Activated naive CD8-positive, alpha-beta T cell treated with anti-CD3 and anti-CD28 coated beads, Interleukin-2, amount 50 U/mL, for 24 hours (primary cell): Measurements from ENCODE around the gene SCNN1B.
"Not testable (repeated sequence)": the region's sequence is repeated elsewhere in the genome, so short reads cannot be mapped to it uniquely, and the experiment has no call there.

ENCODE experiments used
- ATAC-seq: fragments of 150-1000 bp; cut with Tn5 transposase; one replicate; pipeline ENCODE4 v1.10.0; 2021
- DNase-seq: peaks from one replicate; pipeline ENCODE4 v3.0.0; 2021
- H3K27ac Mint-ChIP-seq: one replicate; pipeline ENCODE4 v1.8.0; 2021; ENCODE audit warnings: mild to moderate bottlenecking, mixed read lengths
- H3K27me3 Mint-ChIP-seq: one replicate; pipeline ENCODE4 v1.8.0; 2021; ENCODE audit warnings: mixed read lengths
- H3K36me3 Mint-ChIP-seq: one replicate; pipeline ENCODE4 v1.8.0; 2021; ENCODE audit warnings: low read depth, mixed read lengths
- H3K4me1 Mint-ChIP-seq: one replicate; pipeline ENCODE4 v1.8.0; 2021; ENCODE audit warnings: mixed read lengths
- H3K4me3 Mint-ChIP-seq: one replicate; pipeline ENCODE4 v1.8.0; 2021; ENCODE audit warnings: mild to moderate bottlenecking, moderate library complexity, mixed read lengths
- H3K9me3 Mint-ChIP-seq: one replicate; pipeline ENCODE4 v1.8.0; 2021; ENCODE audit warnings: mixed read lengths

The SCNN1B gene

GRCh38 chr16:23279721-23280153, 22.4 kb upstream of the SCNN1B start:
- Mint-ChIP-seq H3K27ac (no peak overlapping the region), H3K4me3 (no peak overlapping the region), H3K36me3 (no peaks in the 10 kb centered on the region), H3K27me3 (peaks cover 37% of the 10 kb centered on the region), H3K9me3 (peaks cover 1% of the 10 kb centered on the region), H3K4me1 (no peaks in the 10 kb centered on the region)
- ATAC-seq (no peak), DNase-seq (no peak)

GRCh38 chr16:23280483-23280967, 21.6 kb upstream of the SCNN1B start:
- DNase-seq (no peak), ATAC-seq (no peak)
- H3K27ac Mint-ChIP-seq = no peak overlapping the region
- H3K36me3 Mint-ChIP-seq = no peaks in the 10 kb centered on the region
- no peaks in the 10 kb centered on the region for H3K9me3 Mint-ChIP-seq
- peaks cover 34% of the 10 kb centered on the region for H3K27me3 Mint-ChIP-seq
- no peaks in the 10 kb centered on the region for H3K4me1 Mint-ChIP-seq
- no peak overlapping the region for H3K4me3 Mint-ChIP-seq

- Mint-ChIP-seq H3K4me3 (no peak overlapping the region), H3K27me3 (peaks cover 23% of the 10 kb centered on the region), H3K36me3 (no peaks in the 10 kb centered on the region), H3K4me1 (no peaks in the 10 kb centered on the region), H3K9me3 (no peaks in the 10 kb centered on the region), H3K27ac (no peak overlapping the region)
- DNase-seq = no peak
- no peak for ATAC-seq
Observed at GRCh38 chr16:23282568-23282967, 19.5 kb upstream of the SCNN1B start.

GRCh38 chr16:23283571-23283970, 18.5 kb upstream of the SCNN1B start:
- DNase-seq = no peak
- no peak for ATAC-seq
- H3K9me3 Mint-ChIP-seq = no peaks in the 10 kb centered on the region
- H3K4me1 Mint-ChIP-seq = no peaks in the 10 kb centered on the region
- H3K4me3 Mint-ChIP-seq = no peak overlapping the region
- H3K27me3 Mint-ChIP-seq = peaks cover 23% of the 10 kb centered on the region
- no peaks in the 10 kb centered on the region for H3K36me3 Mint-ChIP-seq
- no peak overlapping the region for H3K27ac Mint-ChIP-seq

- ATAC-seq (no peak), DNase-seq (no peak)
- no peaks in the 10 kb centered on the region for H3K36me3 Mint-ChIP-seq
- no peak overlapping the region for H3K4me3 Mint-ChIP-seq
- no peaks in the 10 kb centered on the region for H3K4me1 Mint-ChIP-seq
- H3K27ac Mint-ChIP-seq = no peak overlapping the region
- H3K27me3 Mint-ChIP-seq = peaks cover 23% of the 10 kb centered on the region
- no peaks in the 10 kb centered on the region for H3K9me3 Mint-ChIP-seq
Observed at GRCh38 chr16:23284584-23284983, 17.5 kb upstream of the SCNN1B start.

GRCh38 chr16:23286131-23286532, 16.0 kb upstream of the SCNN1B start:
- H3K27ac Mint-ChIP-seq = no peak overlapping the region
- no peaks in the 10 kb centered on the region for H3K36me3 Mint-ChIP-seq
- DNase-seq (no peak), ATAC-seq (no peak)
- H3K4me1 Mint-ChIP-seq = no peaks in the 10 kb centered on the region
- no peak overlapping the region for H3K4me3 Mint-ChIP-seq
- H3K27me3 Mint-ChIP-seq = peaks cover 13% of the 10 kb centered on the region
- H3K9me3 Mint-ChIP-seq = no peaks in the 10 kb centered on the region

GRCh38 chr16:23288209-23288608, 13.9 kb upstream of the SCNN1B start:
- no peak overlapping the region for H3K27ac Mint-ChIP-seq
- ATAC-seq = no peak
- H3K4me3 Mint-ChIP-seq = no peak overlapping the region
- no peak for DNase-seq
- H3K27me3 Mint-ChIP-seq = peaks cover 2% of the 10 kb centered on the region
- H3K36me3 Mint-ChIP-seq = no peaks in the 10 kb centered on the region
- no peaks in the 10 kb centered on the region for H3K9me3 Mint-ChIP-seq
- H3K4me1 Mint-ChIP-seq = peaks cover 2% of the 10 kb centered on the region

GRCh38 chr16:23288726-23289512, 13.2 kb upstream of the SCNN1B start:
- DNase-seq (no peak), ATAC-seq (no peak)
- H3K4me3 Mint-ChIP-seq = no peak overlapping the region
- no peaks in the 10 kb centered on the region for H3K9me3 Mint-ChIP-seq
- H3K4me1 Mint-ChIP-seq = peaks cover 2% of the 10 kb centered on the region
- no peaks in the 10 kb centered on the region for H3K36me3 Mint-ChIP-seq
- no peak overlapping the region for H3K27ac Mint-ChIP-seq
- peaks cover 6% of the 10 kb centered on the region for H3K27me3 Mint-ChIP-seq

GRCh38 chr16:23290189-23291062, 11.7 kb upstream of the SCNN1B start:
- H3K4me3 Mint-ChIP-seq = no peak overlapping the region
- peaks cover 13% of the 10 kb centered on the region for H3K27me3 Mint-ChIP-seq
- H3K9me3 Mint-ChIP-seq = no peaks in the 10 kb centered on the region
- ATAC-seq (no peak), DNase-seq (no peak)
- H3K36me3 Mint-ChIP-seq = no peaks in the 10 kb centered on the region
- H3K27ac Mint-ChIP-seq = no peak overlapping the region
- peaks cover 2% of the 10 kb centered on the region for H3K4me1 Mint-ChIP-seq

GRCh38 chr16:23293016-23293415, 9.1 kb upstream of the SCNN1B start:
- Mint-ChIP-seq H3K27me3 (peaks cover 25% of the 10 kb centered on the region), H3K27ac (no peak overlapping the region), H3K4me1 (peaks cover 2% of the 10 kb centered on the region), H3K4me3 (no peak overlapping the region), H3K36me3 (no peaks in the 10 kb centered on the region), H3K9me3 (peaks cover 3% of the 10 kb centered on the region)
- ATAC-seq = peak; percentile 28
- DNase-seq = no peak

- peaks cover 2% of the 10 kb centered on the region for H3K4me1 Mint-ChIP-seq
- H3K36me3 Mint-ChIP-seq = no peaks in the 10 kb centered on the region
- DNase-seq (no peak), ATAC-seq (no peak)
- no peak overlapping the region for H3K4me3 Mint-ChIP-seq
- H3K27ac Mint-ChIP-seq = peak overlapping the region; percentile 56
- H3K9me3 Mint-ChIP-seq = peaks cover 3% of the 10 kb centered on the region
- H3K27me3 Mint-ChIP-seq = peaks cover 25% of the 10 kb centered on the region
Observed at GRCh38 chr16:23294260-23294659, 7.8 kb upstream of the SCNN1B start.

GRCh38 chr16:23296994-23297393, 5.1 kb upstream of the SCNN1B start:
- Mint-ChIP-seq H3K27me3 (peaks cover 43% of the 10 kb centered on the region), H3K9me3 (peaks cover 3% of the 10 kb centered on the region)

GRCh38 chr16:23298290-23298915, 3.7 kb upstream of the SCNN1B start:
- Mint-ChIP-seq H3K4me3 (no peak overlapping the region), H3K27ac (no peak overlapping the region), H3K9me3 (peaks cover 3% of the 10 kb centered on the region), H3K36me3 (no peaks in the 10 kb centered on the region), H3K4me1 (peaks cover 3% of the 10 kb centered on the region), H3K27me3 (peaks cover 45% of the 10 kb centered on the region)
- DNase-seq (no peak), ATAC-seq (no peak)

More at GRCh38 chr16:23296994-23297393, 5.1 kb upstream of the SCNN1B start:
- ATAC-seq (no peak), DNase-seq (peak; percentile 19)
- H3K27ac Mint-ChIP-seq = no peak overlapping the region
- no peaks in the 10 kb centered on the region for H3K36me3 Mint-ChIP-seq
- no peak overlapping the region for H3K4me3 Mint-ChIP-seq
- H3K4me1 Mint-ChIP-seq = peaks cover 4% of the 10 kb centered on the region

- not testable (repeated sequence) for ATAC-seq, H3K27ac Mint-ChIP-seq, H3K9me3 Mint-ChIP-seq, H3K4me3 Mint-ChIP-seq, H3K4me1 Mint-ChIP-seq, H3K36me3 Mint-ChIP-seq, DNase-seq
- H3K27me3 Mint-ChIP-seq = peaks cover 43% of the 10 kb centered on the region
Observed at GRCh38 chr16:23299815-23300214, 2.3 kb upstream of the SCNN1B start.
